Measurements from ENCODE around the gene FBXL13.
"Not testable (repeated sequence)": the region's sequence is repeated elsewhere in the genome, so short reads cannot be mapped to it uniquely, and the experiment has no call there.

Gene FBXL13

DNA sequence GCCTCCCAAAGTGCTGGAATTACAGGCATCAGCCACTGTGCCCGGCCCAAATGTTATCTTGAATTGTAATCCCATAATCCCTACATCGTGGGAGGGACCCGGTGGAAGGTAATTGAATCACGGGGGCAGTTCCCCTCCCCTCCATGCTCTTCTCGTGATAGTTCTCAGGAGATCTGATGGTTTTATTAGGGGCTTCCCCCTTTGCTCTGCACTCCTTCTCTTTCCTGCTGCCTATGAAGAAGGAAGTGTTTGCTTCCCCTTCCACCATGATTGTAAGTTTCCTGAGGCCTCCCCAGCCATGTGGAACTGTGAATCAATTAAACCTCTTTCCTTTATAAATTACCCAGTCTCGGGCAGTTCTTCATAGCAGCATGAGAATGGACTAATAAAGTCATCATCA, 3.6 kb upstream of the FBXL13 start:
- DNase-seq = not testable (repeated sequence)

DNA sequence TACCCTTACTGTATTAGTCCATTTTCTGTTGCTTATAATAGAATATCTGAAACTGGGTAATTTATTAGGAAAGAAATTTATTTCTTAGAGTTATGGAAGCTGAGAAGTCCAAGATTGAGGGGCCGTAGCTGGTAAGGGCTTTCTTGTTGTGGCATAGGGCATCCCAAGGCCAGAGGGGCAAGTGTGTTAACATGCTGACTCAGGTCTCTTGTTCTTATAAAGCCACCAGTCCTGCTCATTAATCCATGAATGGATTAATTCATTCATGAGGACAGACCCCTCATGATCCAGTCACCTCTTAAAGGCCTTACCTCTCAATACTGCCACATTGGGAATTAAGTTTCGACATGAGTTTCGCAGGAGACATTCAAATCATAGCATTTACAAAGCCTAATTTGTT, 2.7 kb upstream of the FBXL13 start:
- DNase-seq = no peak

DNA sequence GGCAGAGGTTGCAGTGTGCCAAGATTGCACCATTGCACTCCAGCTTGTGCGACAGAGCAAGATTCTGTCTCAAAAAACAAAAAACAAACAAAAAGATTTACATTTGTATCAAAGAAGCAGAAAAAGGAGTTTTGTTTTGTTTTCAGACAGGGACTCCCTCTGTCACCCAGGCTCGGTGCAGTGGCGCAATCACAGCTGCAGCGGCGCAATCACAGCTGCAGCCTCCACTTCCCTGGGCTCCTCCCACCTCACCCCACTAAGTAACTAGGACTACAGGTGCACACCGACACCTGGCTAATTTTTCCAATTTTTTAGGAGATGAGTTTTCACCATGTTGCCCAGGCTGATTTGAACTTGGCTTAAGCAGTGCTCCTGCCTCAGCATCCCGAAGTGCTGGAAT, 2.2 kb upstream of the FBXL13 start:
- no peak for DNase-seq

DNA sequence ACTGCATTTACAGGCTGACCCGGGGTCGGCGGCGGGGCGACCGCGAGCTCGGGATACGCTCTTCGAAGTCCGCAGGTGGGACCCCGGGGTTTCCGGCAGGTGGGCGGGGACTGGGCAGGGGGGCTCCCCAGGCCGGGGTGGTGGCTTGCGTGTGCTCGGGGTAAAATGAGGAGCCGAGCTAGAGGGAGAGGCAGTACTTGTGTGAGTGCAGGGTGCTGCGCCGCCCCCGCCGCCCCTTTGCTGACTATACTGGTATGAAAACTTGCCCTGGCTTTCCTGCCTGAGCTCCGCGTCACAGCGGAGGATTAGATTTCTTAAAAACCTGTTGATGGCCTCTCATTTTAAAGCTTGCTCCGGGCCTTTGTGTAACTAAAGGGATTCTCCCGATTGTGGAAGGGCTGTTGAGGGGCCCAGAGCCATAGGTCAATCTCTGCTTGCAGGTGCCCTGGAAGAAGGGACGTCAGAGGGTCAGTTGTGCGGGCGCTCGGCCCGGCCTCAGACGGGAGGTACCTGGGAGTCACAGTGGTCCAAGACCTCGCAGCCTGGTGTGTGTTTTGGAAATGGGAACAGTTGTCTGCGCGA, 832 bp upstream of the FBXL13 start:
- DNase-seq = peak; percentile 77

DNA sequence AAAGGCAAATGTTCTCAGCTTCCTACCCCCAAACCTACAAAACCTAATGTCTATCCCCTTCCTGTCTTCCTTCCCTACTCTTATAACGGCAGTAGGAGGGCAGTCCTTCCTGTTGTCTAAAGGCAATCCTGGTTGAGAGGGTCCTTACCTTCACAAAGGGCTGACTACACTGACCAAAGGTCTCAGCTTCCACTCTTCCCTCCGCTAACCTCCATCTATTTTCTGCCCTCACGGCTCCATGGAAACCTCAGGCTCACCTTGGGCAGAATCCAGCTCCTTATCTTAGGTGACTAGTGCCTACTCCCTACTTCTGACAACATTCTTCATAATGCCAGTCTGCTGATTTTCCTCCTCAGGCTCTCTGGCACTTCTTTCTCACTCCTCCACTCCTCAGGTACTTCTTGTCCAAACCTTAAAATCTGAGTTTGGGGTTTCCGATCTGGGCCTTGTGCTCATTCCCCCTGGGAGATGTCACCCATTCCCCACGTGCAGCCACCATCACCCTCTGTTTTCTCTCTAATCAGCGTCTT, 542 bp downstream of the FBXL13 start:
- DNase-seq = no peak

DNA sequence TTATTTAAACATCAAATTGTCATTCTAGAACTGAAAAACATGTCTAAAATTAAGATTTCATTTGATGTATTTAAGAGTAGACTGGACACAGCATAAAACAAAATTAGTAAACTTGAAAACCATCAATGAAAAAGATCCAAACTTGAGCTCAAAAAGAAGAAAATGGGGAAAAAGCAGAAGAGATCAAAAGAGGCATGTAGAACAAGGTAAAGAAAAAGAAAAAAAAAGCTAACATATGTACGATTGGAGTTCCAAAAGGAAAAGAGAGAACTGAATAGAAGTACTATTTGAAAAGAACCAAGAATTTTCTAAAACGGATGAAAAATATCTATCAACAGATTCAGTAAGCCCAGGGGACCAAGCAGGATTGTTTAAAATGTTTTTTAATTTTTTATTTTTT, 3.6 kb downstream of the FBXL13 start:
- no peak for DNase-seq

DNA sequence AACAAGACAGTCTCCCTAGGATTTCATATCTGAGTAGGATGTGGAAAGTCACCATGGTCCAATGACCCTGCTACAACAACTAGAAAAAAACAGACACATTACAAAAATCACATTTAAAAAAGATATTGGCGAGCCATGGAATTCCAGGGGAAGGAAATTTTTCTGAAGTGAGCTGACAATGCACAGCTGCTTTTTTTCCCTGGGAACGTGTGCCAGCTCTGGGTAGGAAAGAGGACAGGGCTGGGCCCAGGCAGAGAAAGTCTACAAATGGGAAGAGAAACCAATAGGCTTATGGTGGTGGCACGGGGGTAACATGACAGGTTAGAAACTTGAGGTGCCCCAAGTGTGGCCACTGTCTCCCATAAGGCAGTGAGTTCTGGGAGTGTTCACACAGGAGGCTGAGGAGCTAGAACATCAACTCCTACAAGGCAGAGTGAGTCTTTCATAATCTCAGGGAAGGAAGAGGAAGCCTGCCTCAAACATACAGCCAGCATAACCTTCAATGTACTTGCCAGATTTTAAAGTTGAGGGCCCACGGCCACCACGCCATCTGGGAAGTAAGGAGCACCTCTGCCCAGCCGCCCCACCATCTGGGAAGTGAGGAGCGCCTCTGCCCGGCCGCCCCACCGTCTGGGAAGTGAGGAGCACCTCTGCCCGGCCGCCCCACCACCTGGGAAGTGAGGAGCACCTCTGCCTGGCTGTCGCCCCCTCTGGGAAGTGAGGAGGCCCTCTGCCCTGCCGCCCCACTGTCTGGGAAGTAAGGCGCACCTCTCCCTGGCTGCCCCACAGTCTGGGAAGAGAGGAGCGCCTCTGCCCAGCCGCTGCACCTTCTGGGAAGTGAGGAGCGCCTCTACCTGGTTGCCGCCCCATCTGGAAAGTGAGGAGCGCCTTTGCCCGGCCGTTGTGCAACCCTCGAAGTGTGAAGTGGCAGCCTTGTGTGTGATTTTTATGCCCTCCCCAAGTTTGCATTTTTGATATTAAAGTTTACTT, 5.9 kb downstream of the FBXL13 start:
- no peak for DNase-seq

DNA sequence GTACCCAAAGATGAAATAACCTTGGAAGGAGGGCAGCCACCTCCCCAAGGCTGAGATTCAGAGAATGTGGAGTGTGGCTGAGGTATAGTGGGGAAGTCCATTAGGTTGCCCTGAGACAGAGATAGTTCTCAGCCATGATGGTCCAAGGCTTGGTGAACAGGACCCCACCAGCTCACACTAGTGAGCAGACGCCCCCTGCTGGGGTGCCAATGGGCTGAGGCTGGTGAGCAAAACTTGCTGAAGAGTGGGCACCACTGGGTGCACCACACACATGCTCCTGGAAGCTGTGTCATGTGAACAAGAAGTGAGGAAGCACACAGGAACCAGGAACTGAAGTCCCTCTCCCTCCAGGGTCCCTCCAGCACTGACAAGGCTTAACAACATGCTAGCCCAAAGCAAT, 8.9 kb downstream of the FBXL13 start:
- DNase-seq = peak; percentile 33

DNA sequence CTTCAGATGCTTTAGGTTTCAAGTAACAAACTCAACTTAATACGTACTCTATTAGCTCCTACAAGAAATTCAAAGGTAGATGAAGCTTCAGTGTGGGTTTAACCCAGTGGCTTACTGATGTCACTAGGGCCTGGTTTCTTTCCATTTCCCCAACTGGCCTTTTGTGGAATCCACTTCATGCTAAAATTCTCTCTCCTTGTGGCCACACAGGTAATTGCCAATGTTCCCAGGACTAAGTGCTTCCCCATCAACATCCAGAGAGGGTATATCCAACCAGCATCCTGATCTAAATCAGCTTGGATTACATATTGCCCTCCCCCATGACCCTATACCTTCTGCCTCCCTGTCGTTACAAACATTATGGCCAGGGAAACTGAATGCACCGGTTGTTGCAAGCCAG, 10.7 kb downstream of the FBXL13 start:
- DNase-seq = no peak

DNA sequence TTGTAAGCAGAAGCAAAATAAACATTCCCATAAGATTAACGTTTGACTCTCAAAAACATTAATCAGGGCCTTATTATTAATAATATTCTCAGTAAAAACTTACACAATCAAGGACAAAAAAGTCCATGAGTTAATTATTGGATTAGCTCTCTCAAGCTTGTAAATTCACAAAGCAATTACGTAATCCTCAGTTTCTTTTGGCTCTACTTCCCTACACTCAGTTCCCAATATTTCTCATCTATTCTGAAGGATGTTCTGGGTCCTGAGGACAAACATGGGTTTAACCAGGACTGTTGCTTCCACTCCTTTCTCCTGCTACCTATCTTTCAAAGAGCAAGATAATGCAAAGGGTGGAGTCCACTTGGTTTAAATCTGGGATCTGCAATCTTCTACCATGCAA, 15.1 kb downstream of the FBXL13 start:
- DNase-seq = no peak

DNA sequence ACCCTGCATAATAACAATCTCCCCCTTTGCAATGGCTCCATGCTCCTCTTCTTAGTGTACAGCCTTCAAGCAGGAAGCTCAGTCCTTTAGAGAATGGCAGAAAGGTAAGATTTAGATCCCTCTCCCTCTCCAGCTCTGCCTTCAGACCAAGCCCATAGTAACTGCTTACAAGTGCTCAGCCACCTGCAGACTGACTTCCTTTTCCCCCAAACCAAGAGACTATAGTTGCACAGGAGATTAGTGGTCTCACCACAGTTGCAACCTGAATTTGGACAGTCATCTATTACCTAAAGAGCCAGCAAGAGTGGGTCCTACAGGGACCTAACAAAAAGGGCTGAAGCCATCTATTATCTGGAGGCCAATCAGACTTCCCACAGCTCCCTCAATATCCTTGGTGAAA, 16.5 kb downstream of the FBXL13 start:
- no peak for DNase-seq

DNA sequence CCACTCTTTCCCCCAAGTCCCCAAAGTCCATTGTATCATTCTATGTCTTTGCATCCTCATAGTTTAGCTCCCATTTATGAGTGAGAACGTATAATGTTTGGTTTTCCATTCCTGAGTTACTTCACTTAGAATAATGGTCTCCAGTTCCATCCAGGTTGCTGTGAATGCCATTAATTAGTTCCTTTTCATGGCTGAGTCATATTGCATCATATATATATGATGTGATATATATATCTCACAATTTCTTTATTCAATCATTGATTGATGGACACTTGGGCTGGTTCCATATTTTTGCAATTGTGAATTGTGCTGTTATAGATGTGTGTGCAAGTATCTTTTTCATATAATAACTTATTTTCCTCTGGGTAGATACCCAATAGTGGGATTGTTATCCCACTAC, 18.6 kb downstream of the FBXL13 start:
- not testable (repeated sequence) for DNase-seq

DNA sequence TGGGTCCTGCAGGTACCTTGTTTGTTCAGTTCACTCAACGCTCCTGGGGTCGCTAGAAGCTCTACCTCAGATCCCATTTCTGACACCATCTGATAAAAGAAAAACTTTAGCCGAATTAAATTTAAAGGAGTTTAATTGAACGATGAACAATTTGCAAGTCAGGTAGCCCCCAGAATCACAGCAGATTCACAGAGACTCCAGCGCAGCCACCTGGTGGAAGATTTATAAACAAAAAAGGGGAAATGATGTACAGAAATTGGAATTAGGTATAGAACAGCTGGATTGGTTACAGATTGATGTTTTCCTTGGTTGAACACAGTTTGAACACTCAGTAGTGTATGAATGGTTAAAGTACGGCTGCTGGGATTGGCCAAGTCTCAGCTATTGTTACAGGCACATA, 23.1 kb downstream of the FBXL13 start:
- DNase-seq = no peak

DNA sequence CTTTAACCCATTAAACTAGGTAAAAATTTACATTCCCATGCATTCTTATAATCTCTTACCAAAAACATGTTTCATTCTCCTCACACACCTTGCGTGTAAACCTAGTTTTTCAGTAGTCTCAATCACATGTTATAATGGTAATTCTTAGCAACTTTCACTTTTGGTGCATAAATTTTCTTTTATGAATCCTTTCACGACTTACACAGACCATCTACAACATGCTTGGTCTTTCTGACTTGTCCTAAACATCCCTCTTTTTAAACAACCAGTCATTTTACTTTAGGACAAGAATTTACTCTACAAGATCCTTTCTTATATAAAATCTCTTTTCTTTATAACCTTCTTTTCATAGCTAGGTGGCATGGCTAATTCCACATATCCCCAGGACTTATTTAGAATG, 25.8 kb downstream of the FBXL13 start:
- DNase-seq = no peak

DNA sequence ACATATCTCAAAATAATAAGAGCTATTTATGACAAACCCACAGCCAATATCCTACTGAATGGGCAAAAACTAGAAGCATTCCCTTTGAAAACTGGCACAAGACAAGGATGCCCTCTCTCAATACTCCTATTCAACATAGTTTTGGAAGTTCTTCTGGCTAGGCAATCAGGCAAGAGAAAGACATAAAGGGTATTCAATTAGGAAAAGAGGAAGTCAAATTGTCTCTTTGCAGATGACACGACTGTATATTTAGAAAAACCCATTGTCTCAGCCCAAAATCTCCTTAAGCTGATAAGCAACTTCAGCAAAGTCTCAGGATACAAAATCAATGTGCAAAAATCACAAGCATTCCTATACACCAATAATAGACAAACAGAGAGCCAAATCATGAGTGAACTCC, 32.8 kb downstream of the FBXL13 start:
- DNase-seq = not testable (repeated sequence)

DNA sequence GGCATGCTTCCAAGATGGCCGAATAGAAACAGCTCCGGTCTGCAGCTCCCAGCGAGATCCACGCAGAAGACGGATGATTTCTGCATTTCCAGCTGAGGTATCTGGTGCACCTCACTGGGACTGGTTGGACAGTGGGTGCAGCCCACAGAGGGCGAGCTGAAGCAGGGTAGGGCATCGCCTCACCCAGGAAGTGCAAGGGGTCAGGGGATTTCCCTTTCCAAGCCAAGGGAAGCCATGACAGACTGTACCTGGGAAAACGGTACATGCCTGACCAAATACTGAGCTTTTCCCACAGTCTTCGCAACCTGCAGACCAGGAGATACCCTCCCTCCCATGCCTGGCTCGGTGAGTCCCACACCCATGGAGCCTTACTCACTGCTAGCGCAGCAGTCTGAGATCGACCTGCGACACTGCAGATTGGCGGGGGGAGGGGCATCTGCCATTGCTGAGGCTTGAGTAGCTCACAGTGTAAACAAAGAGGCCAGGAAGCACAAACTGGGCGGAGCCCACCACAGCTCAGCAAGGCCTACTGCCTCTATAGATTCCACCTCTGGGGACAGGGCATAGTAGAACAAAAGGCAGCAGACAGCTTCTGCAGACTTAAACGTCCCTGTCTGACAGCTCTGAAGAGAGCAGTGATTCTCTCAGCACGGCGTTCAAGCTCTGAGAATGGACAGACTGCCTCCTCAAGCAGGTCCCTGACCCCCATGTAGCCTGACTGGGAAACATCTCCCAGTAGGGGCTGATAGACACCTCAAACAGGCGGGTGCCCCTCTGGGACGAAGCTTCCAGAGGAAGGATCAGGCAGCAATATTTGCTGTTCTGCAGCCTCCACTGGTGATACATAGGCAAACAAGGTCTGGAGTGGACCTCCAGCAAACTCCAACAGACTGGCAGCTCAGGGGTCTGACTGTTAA, 36.5 kb downstream of the FBXL13 start:
- DNase-seq = not testable (repeated sequence)

DNA sequence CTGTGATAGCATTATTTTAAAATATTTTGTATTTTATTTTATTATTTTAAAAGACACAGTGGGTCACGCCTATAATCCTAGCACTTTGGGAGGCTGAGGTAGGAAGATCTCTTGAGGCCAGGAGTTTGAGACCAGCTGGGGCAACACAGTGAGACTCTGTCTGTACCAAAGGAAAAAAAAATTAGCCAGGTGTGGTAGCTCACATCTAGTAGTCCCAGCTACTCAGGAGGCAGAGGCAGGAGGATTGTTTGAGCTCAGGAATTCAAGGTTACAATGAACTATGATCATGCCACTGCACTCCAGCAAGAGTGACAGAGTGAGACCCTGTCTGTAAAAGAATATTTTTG, 37.1 kb downstream of the FBXL13 start:
- no peak for DNase-seq

DNA sequence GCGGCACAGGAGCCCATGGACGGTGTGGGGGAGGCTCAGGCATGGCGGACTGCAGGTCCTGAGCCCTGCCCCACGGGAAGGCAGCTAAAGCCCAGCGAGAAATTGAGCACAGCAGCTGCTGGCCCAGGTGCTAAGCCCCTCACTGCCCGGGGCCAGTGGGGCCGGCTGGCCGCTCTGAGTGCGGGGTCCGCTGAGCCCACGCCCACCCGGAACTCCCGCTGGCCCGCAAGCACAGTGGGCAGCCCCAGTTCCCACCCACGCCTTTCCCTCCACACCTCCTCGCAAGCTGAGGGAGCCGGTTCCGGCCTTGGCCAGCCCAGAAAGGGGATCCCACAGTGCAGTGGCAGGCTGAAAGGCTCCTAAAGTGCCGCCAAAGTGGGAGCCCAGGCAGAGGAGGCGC, 40.3 kb downstream of the FBXL13 start:
- not testable (repeated sequence) for DNase-seq

DNA sequence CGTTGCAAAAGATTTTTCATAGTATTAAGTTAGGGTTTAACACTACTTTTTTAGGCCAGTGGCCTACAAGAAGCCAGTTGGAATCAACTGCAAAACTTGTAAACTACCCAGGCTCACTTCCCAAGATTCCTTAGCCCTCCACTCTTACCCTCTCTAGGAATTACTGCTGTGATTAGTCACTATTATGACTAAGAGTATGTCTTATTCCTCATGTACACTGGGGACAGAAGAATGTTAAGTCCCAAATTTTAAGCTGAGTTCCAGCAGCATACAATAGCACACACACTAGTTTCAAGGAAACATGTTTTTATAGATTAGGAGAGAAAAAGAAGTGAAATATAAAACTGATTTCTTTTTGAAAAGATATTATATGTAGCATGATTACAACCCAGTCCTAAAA, 42.8 kb downstream of the FBXL13 start:
- DNase-seq = no peak

DNA sequence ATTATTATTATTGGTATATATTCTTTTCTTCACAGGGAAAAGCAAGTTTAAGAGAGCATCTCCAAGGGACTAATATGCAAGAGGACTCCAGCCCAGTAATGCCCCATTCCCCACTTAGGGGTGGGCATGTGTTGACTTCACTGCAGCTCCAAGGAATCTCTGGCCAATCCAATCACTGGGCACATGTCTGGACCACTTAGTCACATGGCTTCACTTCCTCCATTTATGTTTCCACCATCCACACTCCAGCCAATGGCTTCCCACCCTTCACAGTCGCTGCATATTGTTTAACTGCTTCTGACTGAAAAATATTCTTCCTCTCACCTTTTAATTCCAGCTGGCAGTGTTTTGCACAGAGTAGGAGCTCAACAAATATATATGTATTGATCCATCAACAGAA, 43.6 kb downstream of the FBXL13 start:
- DNase-seq = no peak

DNA sequence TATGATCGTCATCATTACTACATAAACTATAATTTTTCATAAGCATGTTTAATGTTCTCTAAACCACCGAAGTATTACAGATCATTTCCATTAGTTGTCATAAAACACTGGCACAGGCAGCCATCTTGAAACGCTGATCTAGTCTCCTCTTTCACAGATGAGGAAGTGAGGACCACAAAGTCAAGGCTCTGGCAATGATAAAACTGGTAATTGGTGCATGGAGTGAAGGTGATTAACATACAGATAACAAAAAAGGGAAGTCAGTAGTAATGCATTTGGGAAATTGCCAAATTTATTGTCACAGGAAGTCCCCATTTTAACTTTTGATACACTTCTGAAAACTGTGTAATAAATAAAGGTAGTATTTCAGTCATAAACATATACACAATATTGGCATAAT, 49.3 kb downstream of the FBXL13 start:
- DNase-seq = no peak

DNA sequence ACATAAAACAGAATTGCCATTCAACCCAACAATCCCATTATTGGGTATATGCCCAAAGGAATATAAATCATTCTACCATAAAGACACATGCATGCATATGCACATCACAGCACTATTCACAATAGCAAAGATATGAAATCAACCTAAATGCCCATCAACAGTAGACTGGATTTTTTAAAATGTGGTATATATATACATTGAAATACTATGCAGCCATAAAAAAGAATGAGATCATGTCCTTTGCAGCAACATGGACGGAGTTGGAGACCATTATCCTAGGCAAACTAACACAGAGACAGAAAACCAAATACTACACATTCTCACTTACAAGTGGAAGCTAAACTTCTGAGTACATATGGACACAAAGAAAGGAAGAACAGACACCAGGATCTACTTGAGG, 51.0 kb downstream of the FBXL13 start:
- DNase-seq = not testable (repeated sequence)

DNA sequence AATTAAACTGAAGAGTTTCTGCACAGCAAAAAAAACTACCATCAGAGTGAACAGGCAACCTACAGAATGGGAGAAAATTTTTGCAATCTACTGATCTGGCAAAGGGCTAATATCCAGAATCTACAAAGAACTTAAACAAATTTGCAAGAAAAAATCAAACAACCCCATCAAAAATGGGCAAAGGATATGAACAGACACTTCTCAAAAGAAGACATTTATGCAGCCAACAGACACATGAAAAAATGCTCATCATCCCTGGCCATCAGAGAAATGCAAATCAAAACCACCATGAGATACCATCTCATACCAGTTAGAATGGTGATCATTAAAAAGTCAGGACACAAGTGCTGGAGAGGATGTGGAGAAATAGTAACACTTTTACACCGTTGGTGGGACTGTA, 53.1 kb downstream of the FBXL13 start:
- not testable (repeated sequence) for DNase-seq

Measured in left hindlimb (tissue), 1 donor.